ENCODE results near the gene SGMS1. TPM values are rescaled to one million over a fixed set of nuclear protein-coding genes. Genes with fewer than 3 reads are reported as not detected.
"Not testable (repeated sequence)": the region's sequence is repeated elsewhere in the genome, so short reads cannot be mapped to it uniquely, and the experiment has no call there.

Gene SGMS1
- total RNA-seq, 1 donor from 2014 or later, result 111 TPM

DNA sequence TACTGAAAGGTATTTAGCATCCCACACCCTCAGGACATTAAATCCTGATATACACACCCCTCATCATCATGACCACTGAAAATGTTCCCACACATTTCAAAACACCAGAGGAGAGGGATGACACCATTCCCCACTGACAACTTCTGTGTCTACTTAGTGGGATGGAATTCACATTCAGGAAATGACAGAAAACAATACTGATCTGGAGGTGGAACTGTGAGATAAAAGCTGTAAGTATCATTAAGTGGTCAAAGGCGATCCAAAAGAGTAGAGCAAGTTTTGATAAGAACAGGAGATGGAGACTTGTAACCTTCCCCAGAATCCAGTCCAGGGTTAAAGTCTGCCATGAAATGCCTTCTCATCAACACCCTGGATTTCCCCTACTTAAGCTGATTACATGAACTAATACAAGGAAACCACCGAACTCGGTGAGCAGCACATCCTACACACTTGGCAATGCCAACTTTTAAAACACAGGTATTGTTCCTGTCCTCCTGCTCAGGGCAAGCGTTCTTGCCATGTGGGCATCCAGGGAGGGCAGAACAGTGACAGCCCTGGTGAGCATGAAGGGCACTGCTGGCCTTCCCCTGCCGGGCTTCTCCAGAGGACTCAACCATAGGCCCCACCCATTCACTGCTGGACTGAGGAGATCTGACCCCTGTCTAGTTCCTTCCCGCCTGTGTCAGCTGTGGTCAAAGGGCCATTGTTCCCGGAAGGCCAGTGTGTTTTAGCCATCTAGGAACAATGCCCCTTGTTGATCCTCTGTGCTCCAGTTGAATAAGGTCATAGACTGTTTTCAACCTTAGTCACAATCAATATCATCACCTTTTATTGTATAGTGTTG, 85.0 kb downstream of the SGMS1 start:
- no peak for DNase-seq (ENCODE audit: low spot score)

GRCh38 chr10:50536617-50537240, 87.0 kb downstream of the SGMS1 start:
- no peak for DNase-seq (ENCODE audit: low spot score)

DNA sequence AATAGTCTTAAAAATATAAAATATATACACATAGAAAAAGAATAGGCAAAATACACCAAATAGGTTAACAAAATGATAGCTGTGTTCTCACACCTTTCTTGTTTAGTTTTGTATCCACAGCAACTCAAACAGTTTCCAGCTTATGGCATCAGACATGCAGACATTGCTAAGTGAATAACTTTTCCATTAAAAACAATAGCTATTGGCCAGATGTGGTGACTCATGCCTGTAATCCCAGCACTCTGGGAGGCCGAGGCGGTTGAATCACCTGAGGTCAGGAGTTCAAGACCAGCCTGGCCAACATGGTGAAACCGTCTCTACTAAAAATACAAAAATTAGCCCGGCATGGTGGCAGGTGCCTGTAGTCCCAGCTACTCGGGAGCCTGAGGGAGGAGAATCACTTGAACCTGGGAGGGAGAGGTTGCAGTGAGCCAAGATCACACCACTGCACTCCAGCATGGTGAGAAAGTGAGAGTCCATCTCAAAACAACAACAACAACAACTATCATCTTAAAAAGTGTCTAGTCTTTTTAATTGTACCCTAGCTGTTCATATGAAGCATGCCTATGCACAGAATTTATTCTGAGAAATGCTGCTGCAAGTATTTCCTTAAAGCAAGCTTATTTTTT, 88.9 kb downstream of the SGMS1 start:
- not testable (repeated sequence) for DNase-seq (ENCODE audit: low spot score)

DNA sequence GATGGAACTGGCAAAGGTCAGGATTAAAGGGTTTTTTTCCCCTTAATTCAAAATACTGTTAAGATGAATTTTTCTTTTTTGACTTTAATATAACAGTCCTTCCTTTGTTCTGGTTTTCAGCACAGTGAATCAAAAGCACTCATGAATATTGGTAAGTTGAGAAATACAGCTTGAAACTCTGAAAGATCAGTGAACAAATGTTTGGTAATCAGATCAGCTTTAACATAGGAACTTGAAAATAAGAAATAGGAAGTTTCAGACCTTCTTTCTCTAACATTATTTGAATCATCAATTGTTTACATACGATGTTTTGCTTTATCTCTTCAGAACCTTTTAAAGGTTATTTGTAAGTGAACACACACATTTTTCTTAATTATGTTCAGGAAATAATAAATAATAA, 90.5 kb downstream of the SGMS1 start:
- no peak for DNase-seq (ENCODE audit: low spot score)

- no peak for DNase-seq (ENCODE audit: low spot score)
These were observed 92.2 kb downstream of the SGMS1 start for GRCh38 chr10:50531388-50532077.

- no peak for DNase-seq (ENCODE audit: low spot score)
These were observed 94.1 kb downstream of the SGMS1 start for GRCh38 chr10:50529660-50530059.

GRCh38 chr10:50528206-50528605, 95.5 kb downstream of the SGMS1 start:
- no peak for DNase-seq (ENCODE audit: low spot score)

DNA sequence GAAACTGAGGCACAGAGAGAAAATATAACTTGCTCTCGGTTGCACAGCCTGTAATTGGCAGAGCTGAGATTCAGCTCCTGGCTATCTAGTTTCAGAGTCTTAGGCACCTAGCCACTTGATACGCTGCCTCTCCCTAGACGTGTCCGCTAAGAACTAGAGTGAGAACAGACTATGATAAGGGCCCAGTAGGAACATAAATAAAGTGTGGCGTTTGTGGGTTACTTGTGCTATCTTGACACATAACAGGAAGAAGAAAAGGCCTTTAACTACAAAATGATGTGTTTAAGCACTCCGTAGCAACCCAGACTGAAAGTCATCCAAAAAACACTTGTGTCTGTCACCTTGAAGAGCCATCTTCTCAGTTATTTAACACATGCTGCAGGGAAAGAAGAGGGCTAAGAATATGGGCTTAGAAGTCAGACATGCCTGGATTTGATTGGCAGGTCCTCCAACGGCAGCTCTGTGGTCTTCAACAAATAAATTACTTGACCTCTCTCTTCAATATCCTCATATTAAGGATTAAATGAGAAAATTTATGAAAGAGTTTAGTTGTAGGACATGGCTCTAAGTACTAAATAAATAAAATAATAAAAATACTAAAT, 96.2 kb downstream of the SGMS1 start:
- peak; percentile 42 for DNase-seq (ENCODE audit: low spot score)

GRCh38 chr10:50526185-50526584, 97.6 kb downstream of the SGMS1 start:
- DNase-seq (ENCODE audit: low spot score), result no peak

DNA sequence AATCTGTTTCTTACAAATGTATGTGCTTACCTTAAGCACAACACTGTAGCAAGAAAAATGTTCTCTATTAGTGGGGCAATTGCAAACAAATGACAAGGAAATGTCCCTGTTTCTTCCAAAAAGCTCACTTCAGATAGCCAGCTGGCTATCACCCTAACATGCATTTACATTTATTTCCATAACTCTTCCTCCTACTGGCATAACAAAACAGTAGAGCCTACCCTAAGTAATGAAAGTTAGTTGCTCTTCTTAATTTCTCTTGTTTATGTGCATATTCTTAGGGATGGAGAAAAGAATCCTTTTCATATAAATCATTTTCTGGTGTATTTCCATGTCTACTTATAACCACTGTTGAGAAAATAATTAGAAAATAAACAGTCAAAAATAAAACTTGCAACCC, 100.4 kb downstream of the SGMS1 start:
- no peak for DNase-seq (ENCODE audit: low spot score)

GRCh38 chr10:50522908-50523307, 100.8 kb downstream of the SGMS1 start:
- no peak for DNase-seq (ENCODE audit: low spot score)

- no peak for DNase-seq (ENCODE audit: low spot score)
These were observed 103.6 kb downstream of the SGMS1 start for GRCh38 chr10:50520115-50520514.

DNA sequence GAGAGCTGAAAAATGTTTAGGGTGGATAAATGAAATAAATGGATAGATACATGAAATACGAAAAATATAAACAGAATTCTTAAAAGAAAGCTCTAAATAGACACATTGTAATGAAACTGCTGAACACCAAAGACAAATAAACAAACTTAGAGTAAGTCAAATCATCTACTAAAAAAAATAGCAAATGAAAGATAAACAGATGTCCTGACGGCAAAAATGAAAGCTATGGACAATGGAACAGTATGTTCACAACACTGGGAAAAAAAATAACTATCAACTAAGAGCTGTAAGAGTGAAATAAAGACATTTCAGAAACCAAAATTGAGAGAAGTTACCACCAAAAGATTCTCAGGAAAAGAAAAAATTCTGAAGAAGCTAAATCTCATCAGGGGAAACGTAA, 106.1 kb downstream of the SGMS1 start:
- DNase-seq (ENCODE audit: low spot score), result no peak

GRCh38 chr10:50516171-50516570, 107.6 kb downstream of the SGMS1 start:
- DNase-seq (ENCODE audit: low spot score), result no peak

DNA sequence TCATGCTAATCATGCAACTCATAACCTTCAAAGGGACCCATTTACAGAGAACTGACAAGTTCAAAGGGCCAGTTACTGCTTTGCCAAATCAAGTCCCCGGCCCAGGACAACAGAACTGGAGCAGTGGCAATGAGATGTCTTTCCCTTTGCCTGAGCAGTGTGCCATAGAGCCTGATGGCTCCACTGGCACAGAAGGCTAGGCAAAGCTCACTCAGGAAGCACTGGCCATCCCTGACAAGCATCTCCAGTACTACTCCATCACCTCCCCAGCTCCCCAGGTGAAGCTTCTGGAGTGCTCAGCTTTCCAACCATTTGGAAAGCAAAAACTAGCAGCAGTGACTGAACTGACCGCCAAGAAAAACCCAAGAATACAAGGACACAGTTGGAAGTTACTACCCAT, 108.3 kb downstream of the SGMS1 start:
- DNase-seq (ENCODE audit: low spot score), result no peak

GRCh38 chr10:50514995-50515394, 108.8 kb downstream of the SGMS1 start:
- DNase-seq (ENCODE audit: low spot score), result no peak

DNA sequence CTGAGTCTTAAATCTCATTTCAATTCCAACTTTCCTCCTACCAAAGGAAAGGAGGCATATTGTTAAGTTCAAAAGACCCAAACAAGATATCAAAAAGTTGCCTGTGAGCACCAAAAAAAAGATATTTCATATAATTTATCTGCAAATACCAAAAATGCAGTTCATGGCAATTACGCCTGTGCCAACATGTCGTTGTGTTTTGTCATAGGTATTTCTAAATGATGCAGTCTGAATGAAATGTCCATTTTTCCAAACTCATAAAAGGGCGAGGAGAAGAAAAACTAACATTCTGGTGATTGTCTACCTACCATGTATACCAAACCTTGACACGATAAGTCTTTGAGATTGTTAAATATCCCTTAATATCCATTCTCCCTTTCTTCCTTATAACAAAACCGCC, 109.8 kb downstream of the SGMS1 start:
- DNase-seq (ENCODE audit: low spot score), result no peak

- no peak for DNase-seq (ENCODE audit: low spot score)
These were observed 110.9 kb downstream of the SGMS1 start for GRCh38 chr10:50512743-50513416.

- no peak for DNase-seq (ENCODE audit: low spot score)
These were observed 111.6 kb downstream of the SGMS1 start for GRCh38 chr10:50512214-50512595.

GRCh38 chr10:50511492-50512213, 112.1 kb downstream of the SGMS1 start:
- no peak for DNase-seq (ENCODE audit: low spot score)

Measured in umbilical cord (tissue), 2 donors.